ENCODE measurements around the gene HOXD10.

Gene HOXD10

DNA sequence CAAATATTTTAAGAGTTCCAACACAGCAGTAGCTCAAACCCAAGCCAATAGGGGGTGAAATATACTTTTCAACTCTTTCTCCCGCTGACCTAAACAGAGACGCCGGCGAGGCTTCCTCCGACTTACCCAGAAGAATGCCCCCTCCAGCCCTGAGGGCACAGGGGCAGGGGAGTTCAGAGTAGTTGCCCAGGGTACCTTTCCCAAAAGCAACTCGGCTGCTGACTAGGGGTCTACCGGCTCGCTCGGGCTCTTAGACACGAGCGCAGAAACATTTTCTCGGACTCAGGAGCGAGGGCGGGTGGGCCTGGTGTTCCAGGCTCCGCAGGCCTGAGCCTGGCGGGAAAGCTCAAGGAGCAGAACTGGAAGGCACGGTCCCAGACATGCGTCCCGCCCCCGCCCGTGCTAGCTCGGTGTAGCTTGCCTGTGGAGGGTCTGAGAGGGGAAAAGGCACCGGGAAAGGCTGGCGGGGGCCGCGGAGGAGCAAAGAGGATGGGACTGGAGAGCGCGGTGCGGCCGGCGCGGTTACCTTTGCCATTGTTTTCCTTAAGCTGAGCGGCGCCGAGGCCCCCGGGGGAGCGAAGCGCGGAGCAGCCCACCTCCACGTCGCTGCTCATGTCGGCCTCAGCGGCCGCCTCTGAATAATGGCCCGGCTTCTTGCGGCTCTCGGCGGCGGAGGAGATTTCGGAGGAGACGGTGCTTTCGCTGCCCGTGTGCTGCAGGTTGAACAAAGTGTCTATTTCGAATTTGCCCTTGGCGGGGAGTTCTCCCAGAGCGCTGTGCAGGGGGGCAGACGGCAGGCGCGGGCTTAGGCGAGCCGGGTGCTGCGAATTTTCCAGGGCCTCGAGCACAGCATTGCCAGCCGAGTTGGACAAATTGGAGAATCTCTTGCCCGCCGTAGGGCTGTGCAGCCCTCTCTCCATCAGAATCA is 33.5 kb upstream of the HOXD10 start:
- no peak for DNase-seq (ENCODE audit: low spot score)

DNA sequence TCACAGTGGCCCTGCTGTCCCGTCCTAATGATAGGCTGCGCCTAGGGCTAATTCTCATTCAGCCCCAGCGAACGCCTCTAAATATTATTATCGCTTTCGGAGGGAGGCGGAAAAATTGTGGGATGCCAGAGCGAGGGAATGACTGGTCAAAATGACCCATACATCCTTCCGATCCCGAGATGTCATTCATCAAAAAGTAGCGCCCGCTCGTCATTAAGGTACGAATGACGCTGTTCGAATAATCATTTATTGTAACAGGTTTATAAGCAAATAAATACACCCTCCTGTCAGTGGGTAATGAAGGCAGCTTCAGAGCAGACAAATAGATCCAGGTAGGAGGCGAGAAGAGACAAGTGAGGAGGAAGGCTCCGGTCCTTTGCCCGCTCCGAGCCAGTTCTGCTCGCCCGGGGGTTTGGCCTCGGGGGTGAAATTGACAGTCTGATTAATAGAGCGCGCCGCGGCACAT is 32.7 kb upstream of the HOXD10 start, which contains the start of gene EVX2:
TSS of gene EVX2 (minus strand) at position 167 of the 466 bp plus-strand sequence. CDS start 186 bp downstream, outside the sequence.
- DNase-seq (ENCODE audit: low spot score): no peak

DNA sequence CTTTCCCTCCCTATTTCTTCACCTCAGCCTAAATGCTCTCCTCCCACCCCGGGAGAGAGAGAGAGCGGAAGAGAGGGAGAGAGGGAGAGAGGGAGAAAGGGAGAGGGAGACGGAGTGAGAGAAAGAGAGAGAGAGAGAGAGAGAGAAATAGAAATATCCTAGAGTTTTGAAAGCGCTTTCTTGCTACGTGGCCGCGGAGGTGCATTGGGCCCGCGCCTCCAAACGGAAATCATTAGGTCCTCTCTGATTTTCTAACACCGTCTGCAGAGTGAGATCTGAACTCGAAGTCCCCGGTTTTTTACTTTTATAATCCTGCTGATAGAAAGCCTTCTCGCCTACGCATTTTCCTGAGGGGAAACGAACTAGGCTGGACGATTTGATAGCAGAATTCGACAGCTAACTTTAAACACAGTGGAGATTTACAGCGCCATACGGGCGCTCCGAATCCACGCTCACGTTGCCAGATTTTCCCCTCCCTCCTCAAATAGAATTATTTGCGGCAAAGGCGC is 31.9 kb upstream of the HOXD10 start:
- no peak for DNase-seq (ENCODE audit: low spot score)

DNA sequence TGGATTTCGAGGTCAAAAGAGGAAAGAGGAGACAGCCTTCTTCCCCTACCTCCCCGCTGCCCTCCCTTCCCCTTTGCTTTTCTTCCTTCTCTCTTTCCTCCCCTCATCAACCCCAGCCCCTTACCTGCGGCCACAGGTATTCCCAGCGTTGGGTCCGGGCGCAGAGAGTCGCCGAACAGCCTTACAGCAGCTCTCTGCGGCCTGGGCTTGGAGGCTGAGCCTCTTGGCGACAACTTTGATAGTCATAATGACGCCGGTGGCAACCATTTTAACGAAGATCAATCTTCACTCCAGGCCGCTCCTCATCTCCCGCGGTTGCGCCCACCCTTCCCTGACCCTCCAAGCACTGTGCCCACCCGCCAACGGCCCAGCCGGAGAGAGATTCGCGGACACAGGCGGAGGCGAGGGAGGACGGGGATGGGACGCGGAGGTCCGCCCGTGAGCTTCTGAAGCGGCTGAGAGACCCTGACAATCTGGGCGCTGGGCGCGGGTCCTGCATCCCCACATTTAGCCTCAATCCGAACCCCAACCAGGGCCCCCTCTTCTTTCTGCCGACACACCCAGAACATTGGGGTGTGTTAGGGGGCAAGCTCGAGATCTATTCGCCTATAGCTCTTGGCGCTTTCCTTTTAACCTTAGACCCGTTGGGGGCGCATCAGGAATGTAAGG is 31.3 kb upstream of the HOXD10 start:
- no peak for DNase-seq (ENCODE audit: low spot score)

DNA sequence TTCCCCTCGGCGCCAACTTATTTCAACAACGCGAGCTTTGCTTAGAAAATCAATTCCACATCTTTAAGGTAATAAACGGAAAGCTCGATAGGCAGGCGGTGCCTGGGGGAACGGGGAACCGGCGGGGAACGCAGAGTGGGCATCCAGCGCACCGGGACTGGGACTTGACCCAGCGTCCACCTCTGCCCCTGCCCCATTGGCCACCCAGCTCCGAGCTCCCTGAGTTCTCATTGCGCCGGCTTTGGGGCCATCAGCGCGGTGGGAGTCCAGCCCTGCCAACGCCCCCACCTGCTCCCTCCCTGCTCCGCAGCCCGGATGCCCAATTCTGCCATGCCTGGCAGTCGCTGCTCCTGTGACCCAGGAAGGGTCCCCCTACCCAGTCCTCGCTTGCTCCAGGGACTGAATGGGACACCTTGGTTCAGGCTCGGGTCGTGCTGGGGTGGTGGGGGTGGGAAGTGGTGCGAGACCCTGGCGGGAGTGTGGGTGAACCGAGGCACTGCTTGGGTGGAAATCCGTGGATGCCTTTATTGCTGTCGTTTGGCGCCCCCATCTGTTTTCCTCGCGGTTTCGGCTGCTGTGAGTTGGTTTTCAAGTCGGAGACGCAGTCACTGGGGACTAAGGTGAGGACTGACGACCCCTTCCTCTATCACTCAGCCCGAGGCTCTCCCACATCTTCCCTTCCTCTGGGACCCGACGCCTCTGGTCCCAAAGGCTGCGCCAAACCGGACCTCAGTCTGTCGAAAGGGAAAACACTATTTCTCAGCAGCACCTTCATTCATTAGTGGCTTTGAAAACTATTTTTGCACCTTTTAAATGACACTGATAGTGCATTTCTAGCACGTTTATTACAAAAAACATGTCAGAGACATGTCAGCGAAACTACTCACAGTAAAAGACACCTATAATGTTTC is 30.5 kb upstream of the HOXD10 start:
- no peak for DNase-seq (ENCODE audit: low spot score)

DNA sequence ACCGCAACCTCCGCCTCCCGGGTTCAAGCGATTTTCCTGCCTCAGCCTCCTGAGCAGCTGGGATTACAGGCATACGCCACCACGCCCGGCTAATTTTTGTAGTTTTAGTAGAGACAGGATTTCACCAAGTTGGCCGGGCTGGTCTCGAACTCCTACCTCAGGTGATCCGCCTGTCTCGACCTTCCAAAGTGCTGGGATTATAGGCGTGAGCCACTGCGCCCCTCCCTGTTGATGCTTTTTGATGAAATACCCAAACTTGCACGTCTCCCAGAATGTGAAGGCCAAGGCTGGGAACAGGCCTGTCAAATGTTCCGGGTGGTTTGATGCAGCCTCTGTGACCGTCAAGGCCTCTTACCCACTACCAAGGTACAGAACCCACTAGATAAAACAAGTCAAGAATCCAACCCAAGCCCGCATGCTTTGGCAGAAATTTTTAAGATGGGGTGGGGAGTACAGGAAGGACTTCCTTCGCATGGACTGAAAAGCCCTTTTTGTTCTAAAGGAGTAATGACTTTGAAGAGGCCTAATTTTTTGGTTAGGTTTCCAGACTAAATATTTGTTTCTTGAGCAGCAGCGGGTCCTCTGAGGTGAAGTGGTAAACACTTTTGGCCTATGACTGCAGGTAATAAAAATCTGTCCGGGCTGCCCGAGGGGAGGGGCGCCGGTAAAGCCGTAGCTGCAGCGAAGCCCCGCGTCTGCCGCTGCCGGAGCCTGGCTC is 29.1 kb upstream of the HOXD10 start:
- no peak for DNase-seq (ENCODE audit: low spot score)

DNA sequence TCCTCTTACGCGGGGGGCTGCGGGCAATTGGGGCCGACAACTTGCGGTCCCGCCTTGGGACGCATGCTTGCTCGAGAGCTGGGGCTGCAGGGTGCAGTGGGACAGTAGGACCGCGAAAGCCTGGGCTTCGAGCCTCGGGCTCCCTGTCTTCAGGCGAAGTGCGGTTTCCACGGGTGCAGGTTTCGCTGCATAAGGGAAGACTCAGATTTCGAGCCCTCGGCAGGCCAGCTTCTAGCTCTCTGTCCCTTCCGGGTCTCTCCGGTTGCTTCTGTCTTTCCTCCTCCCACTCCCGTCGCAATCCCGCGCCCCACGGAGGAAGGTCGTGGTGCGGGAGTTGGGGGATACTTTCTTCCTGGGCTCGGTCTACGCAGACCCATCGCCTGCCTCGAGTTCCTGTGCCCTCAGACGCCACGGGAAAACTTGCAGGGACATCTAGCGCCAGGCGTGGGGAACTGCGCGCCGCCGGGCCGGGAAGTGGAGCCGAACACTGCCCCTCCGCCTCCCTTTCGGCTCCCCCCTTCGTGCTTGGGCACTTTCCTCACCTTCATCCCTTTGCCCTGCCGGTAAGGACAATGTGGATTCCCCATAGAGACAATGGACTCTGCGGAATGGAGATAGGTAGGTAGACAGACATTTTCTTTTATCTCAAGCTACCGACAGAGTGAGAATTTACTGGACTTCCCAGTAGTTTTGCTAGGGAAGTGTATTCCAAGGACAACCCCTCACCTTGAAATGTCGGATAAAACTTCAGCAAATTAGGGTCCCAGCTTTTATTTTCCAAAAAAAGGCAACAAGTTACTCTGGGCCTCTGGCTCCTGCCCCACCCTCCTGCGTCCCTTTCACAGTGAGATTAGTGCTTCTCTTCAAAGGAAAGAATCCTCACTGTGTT is 28.3 kb upstream of the HOXD10 start:
- no peak for DNase-seq (ENCODE audit: low spot score)

DNA sequence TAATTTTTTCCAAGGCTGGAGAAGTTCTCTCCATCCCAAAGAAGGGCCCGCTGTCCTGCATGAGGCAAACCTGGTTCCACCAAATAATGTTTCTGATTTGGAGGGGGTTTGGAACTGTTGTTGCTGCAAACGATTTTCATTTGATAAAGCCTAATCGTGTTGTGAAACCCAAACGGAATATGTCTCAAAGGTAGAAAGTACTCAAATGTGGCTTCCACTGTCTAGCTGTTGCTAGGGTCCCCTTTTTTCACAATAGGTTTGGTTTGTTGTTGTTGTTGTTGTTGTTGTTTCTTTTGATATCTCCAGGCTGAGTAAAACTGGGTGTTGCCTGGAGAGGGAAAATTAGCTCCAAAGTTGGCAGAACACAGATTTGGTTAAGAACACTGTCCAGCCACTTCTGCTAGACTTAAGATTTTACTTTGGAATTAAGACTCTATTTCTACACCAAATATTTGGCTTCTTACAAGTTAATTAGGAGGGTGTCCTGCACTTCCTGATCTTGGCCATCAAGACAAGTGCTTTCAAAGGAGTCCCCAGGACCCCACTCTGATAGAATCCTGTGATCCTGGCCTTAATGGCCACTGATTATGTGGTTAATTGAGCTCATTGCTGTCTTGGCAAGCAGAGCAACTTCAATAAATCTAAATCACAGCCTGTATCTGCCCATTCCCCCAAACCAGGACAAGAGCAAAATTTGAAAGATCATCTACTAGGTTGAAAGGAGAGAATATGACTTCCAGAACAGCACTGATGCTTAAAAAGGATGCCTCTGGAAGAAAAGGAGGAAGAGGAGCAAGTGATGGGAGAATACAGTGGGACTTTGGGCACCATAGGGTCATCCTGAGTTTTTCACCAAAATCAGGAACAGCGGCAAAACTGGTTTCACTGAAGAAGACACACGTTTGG is 27.4 kb upstream of the HOXD10 start:
- DNase-seq (ENCODE audit: low spot score): no peak

DNA sequence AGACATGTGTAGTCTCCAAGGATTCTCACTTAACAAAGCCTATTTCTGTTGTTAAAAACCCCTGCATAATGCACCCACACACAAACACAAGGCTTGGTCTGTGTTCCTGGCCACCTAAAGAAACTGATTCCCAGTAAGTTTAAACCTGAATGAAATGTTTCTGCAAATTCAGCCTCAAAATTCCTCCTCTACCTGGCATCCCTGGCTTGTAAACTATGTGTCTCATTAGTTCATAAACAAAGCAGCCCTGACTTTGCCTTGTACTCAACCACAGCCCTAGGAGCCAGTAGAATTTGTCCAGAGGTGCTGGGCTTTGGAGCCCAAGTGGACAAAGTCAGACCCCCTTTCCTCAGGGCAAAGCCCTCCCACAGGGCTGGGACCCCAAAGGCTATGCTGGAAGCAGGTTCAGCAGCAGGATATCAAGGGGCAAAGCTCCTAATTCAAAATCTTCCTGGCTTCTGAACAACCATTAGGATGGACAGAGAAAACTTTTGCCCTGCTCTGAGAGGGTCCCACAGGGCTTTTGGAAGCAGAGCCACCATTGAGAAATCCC is 26.7 kb upstream of the HOXD10 start:
- no peak for DNase-seq (ENCODE audit: low spot score)

DNA sequence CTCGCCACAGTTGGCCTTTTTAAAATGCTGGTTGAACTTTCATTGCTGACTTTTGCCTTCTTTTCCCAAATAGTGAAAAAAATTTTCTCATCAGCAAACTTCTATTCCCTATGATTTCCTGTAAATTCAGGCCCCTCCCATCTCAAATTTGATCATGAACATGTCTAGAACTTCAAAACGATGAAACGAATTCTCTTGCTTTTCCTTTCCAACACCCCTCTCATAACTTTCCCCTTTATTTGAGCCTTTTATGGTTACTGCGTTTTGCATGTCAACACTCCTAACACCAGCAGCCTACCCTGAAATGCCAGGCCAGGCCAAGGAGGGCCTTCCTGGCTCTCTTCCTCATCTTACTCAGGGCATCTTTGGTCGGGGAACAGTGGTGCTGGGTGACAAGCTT is 25.7 kb upstream of the HOXD10 start:
- DNase-seq (ENCODE audit: low spot score): no peak

DNA sequence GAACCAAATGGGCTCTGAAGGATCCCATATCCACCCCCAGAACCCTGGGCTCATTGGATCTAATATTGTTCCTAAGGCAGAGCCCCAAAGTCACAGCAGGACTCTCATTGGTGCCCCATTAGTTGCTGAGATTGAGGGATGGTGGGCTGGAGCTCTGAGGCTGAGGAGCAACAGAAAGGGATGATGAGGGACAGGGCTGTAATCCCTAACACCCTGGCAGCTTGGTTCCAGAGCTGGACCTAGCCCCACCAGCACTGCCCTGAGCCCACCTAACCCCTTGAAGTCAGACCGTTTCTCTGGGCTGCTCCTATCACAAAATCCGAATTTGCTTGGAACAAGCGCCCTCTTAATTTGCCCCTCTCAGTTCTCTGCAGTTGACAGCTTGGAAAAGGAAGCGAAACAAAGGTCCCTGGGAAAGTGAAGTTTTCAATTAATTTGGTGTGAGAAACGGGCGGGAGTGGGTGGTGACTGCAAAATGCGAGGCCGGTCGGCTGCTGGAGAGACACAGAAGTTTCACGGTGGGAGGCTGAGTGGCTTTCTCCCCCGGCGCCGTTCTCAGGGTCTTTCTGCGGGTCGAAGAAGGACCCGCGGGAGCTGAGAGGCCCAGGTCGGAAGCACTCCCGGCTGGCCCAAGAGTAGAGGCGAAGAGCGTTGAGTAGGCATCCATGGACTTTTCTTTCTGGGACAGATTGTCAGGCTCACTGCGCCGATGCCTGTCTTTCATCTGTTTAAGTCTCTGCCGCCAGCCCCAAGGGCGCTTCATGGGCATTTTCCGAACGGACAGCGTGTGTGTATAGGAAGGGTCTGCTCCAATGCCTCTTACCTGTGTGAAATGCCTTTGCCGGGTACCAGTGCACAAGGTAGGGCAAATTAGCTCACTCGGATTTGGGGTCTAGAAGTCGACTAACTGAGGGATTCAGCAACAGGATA is 25.0 kb upstream of the HOXD10 start:
- no peak for DNase-seq (ENCODE audit: low spot score)

DNA sequence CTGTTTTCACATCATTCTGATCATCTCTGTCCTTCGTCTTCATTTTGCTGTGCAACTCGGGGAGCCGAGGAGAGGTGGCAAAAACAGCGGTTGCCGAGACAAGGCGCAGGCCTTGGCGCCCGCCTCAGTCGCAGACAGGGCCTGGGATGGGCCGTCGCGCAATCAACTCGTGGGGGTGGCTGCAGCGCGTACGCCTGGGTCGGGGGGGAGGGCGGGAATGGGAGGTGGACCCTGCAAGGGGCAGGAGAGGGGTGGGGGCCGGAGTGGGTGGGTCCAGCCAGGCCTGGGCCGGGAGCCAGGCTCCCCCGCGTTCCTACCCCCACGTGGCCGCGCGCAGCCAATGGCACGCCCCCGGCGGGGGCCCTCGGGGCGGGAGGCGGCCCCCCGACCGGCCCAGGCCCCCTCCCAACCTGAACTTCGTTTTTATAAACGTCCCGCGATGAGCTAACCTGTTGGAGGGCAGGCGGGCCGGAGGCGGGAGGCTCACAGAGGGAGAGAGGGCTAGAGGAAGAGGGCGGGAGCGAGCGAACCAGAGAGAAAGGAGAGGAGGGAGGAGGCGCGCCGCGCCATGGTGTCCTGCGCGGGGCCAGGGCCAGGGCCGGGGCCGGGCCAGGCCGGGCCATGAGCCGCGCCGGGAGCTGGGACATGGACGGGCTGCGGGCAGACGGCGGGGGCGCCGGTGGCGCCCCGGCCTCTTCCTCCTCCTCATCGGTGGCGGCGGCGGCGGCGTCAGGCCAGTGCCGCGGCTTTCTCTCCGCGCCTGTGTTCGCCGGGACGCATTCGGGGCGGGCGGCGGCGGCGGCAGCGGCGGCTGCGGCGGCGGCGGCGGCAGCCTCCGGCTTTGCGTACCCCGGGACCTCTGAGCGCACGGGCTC is 24.1 kb upstream of the HOXD10 start, which contains the start of gene HOXD13:
TSS of gene HOXD13 (plus strand) at position 452 of the 875 bp plus-strand sequence. CDS start at position 622, 170 bp downstream.
- no peak for DNase-seq (ENCODE audit: low spot score)

DNA sequence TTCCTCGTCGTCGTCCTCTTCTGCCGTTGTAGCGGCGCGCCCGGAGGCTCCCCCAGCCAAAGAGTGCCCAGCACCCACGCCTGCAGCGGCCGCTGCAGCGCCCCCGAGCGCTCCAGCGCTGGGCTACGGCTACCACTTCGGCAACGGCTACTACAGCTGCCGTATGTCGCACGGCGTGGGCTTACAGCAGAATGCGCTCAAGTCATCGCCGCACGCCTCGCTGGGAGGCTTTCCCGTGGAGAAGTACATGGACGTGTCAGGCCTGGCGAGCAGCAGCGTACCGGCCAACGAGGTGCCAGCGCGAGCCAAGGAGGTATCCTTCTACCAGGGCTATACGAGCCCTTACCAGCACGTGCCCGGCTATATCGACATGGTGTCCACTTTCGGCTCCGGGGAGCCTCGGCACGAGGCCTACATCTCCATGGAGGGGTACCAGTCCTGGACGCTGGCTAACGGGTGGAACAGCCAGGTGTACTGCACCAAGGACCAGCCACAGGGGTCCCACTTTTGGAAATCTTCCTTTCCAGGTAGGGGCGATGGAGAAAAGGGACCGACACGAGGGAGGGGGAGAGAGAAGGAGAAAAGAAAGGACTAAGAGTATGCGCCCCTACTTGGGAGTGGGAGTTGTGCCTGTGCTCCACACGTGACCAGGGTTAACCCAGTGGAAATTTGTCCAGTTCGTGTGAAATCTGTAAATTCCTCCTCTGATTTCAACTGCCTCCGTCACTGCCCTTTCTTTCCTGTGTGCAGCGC is 23.3 kb upstream of the HOXD10 start:
- DNase-seq (ENCODE audit: low spot score): no peak

DNA sequence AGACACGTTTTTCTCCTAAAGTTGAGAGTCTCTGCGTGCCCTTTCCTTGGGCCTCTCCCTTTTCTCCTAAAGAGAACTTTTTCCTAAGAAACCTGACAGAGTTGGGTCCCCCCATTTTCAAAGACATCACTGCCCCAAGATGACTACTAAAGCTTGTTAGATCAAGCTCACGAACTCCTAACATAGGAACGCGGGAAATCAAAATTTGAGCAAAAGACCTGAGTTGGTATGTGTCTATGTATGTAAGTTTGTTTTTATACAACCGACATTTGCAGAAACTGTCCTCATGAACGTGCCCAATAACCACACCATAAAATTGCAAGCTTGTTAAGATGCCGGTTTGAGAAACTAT is 22.7 kb upstream of the HOXD10 start:
- DNase-seq (ENCODE audit: low spot score): no peak

DNA sequence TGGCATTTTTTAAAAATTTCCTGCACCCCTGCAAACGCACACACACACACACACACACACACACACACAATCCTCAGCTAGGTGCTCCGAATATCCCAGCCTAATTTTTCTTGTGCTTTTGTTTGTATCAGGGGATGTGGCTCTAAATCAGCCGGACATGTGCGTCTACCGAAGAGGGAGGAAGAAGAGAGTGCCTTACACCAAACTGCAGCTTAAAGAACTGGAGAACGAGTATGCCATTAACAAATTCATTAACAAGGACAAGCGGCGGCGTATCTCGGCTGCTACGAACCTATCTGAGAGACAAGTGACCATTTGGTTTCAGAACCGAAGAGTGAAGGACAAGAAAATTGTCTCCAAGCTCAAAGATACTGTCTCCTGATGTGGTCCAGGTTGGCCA is 22.2 kb upstream of the HOXD10 start:
- DNase-seq (ENCODE audit: low spot score): no peak

DNA sequence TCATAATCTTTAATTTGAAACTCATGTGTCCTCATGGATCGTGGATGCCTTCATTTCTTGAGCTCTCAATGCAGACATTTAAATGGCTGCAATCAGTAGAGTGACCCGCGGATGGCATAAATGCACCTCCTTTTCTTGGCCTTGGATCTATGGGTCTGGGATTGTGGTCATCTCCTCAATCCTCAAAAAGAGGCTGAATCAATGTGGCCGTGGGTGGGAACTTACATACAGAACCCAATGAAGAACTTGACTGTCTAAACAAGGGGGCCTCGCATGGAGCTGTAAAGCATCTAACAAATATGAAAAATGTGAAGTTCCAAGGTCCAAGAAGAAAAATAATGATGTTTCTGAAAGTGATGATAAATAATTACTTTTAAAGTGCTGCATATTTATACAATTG is 21.2 kb upstream of the HOXD10 start:
- DNase-seq (ENCODE audit: low spot score): no peak

All from RKO (cell line).